GM10248 (cell line): Measurements from ENCODE around the gene TRAPPC5.

Experiments used
- CTCF ChIA-PET: fragments of 300-600 bp; sonication (Branson Sonifier 250); formaldehyde crosslinking; extraction: SDS; loops from one replicate; lab custom pipeline; 2021; ENCODE audit warnings: antibody characterized with exemption; lab: Yijun Ruan, JAX
- POLR2A ChIA-PET: fragments of 350-650 bp; sonication (Branson Sonifier 250); formaldehyde crosslinking; extraction: SDS; loops from one replicate; lab custom pipeline; 2020; ENCODE audit warnings: antibody characterized with exemption; lab: Yijun Ruan, JAX
- DNase-seq: peaks from one replicate; pipeline ENCODE4 v3.0.0; 2012; ENCODE audit errors: extremely low spot score
- TF ChIP-seq, protein P1 (sequence below): IDR thresholded peaks from 2 replicates; pipeline ENCODE4 v1.5.1; 2012; ENCODE audit warnings: mild to moderate bottlenecking, low read depth; ENCODE audit errors: extremely low read depth, missing control alignments, control extremely low read depth

TRAPPC5 gene

DNA sequence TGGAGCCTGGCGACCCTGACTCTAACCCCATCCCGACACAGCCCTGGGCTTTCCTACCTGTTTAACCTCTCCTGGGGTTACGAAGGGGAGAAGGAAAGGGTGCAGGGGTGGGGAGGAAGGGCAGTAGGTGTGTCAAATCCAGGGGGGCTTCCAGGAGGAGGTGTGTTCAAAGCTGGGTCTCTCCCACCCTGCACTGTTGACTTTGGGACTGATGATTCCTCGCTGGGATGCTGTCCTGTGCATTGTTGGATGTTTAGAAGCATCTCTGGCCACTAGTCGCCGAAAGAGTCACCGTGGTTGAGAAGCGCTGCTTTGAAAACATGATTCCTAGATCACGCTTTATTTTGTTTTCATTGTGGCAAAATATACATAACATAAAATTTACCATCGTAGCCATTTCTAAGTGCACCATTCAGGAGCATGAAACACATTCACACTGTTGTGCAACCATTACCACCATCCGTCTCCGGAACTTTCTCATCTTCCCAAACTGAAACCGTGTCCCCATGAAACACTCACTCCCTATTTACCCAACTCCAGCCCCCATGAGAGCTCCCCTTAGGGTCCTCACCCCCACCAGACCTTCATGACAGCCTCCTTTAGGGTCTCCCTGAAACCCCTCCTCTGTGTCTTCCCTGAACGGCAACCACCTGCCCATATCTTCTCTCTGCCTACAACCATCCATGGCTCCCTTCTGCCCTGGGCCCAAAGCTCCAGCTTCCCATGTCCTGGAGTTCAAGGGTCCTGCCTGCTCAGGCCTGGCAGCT lies 25.7 kb downstream of the TRAPPC5 start:
- no peak for DNase-seq
- ChIA-PET POLR2A (no interaction called here), CTCF (interaction anchor here (1.0 to 1.7 kb wide), 3 partner anchors 10 to 49 kb away, joined by 3 to 7 read pairs (median 3); no protein-coding TSS in a partner anchor)
- TF ChIP-seq, protein P1, sequence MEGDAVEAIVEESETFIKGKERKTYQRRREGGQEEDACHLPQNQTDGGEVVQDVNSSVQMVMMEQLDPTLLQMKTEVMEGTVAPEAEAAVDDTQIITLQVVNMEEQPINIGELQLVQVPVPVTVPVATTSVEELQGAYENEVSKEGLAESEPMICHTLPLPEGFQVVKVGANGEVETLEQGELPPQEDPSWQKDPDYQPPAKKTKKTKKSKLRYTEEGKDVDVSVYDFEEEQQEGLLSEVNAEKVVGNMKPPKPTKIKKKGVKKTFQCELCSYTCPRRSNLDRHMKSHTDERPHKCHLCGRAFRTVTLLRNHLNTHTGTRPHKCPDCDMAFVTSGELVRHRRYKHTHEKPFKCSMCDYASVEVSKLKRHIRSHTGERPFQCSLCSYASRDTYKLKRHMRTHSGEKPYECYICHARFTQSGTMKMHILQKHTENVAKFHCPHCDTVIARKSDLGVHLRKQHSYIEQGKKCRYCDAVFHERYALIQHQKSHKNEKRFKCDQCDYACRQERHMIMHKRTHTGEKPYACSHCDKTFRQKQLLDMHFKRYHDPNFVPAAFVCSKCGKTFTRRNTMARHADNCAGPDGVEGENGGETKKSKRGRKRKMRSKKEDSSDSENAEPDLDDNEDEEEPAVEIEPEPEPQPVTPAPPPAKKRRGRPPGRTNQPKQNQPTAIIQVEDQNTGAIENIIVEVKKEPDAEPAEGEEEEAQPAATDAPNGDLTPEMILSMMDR, result no peak

DNA sequence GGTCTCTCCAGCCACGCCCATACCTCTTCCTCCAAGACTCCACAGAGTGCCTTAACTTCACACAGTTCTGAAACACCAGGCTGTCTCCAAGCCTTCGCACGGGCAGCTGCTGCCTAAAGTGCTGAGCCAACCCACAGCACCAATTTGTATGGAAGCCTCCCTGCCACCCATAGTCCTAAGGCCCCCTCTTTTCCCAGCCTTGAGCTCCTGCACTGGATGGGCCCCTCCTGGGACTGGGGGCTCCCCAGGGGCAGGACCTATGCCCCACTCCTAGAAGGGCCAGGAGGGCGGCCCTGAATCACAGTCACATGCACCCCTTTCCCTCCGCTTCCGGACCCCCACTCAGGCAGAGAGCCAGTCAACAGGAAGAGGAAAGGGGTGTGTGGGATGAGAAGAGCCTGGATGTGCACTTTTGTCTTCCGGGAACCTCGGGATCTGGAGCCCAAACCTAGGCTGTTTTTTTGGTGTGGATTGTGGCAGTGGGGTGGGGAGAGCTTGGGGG lies 26.4 kb downstream of the TRAPPC5 start:
- no peak for DNase-seq
- TF ChIP-seq, protein P1, result no peak
- ChIA-PET POLR2A (no interaction called here), CTCF (interaction anchor here (1.0 to 1.7 kb wide), 2 partner anchors 11 to 17 kb away, joined by 3 to 7 read pairs; no protein-coding TSS in a partner anchor)

DNA sequence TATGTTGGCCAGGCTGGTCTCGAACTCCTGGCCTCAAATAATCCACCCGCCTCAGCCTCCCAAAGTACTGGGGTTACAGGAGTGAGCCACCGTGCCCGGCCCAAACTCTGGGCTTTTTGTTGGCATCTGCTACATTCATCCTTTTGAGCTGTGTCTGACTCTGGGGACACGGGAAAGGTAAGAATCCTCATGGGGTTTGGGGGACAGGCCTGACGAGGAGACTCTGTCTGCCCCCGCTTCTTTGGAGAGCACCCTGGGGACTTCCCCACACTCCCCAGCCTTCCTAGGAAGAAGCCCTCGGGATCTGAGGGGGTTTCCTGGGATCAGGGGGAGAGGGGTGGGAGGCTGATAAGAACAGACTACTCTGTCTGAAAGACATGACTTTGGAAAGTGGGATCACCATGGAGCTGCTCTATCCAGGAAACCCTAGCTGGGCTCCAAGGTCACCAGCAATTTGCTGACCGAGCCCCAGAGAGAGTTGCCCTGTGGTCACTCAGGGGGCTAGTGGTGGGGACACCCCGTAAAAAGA lies 29.4 kb downstream of the TRAPPC5 start:
- DNase-seq, result no peak
- ChIA-PET POLR2A (no interaction called here), CTCF (no interaction called here)
- TF ChIP-seq, protein P1, result no peak

DNA sequence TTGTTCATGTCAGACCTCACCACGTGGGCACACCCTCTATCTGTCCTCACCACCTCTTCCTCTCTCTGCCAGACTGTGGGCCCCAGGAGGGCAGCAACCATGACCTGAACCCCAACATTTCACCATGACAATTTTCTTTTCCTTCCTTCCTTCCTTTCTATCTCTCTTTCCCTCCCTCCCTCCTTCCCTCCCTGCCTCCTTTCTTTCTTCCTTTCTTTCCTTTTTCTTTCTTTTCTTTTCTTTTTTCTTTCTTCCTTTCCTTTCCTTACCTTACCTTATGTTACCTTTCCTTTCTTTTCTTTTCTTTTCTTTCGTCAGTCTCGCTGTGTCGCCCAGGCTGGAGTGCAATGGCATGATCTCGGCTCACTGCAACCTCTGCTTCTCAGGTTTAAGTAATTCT lies 30.0 kb downstream of the TRAPPC5 start:
- ChIA-PET POLR2A (no interaction called here), CTCF (no interaction called here)
- DNase-seq, result no peak
- TF ChIP-seq, protein P1, result no peak

DNA sequence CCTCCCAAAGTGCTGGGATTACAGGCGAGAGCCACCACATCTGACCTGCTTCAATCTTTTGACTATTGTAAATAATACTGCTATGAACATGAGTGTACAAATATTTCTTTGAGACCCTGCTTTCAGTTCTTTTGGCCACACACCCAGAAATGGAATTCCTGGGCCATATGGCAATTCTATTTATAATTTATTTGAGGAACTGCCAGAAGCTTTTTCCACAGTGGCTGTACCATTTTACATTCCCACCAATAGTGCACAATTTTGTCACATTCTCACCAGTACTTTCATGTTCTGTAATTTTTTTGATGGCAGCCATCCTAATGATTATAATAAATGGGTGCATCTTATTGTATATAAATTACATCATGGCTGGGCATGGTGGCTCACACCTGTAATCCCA lies 35.0 kb downstream of the TRAPPC5 start:
- no peak for DNase-seq
- TF ChIP-seq, protein P1, result no peak
- POLR2A ChIA-PET, result no interaction called here
- CTCF ChIA-PET, result no interaction called here

DNA sequence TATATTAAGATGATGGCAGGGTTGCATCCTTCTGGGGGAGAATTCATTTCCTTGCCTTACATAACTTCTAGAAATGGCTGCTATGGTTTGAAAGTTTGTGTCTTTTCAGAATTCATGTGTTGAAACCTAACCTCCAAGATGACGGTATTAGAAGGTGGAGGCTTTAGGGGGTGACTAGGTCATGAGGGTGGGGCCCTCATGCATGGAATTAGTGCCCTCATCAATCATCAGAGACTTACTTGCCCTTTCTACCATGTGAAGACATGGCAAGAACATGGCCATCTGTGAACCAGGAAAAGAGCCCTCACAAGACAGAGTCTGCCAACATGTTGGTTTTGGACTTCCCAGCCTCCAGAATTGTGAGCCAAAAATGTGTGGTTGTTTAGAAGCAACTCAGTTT lies 36.1 kb downstream of the TRAPPC5 start:
- TF ChIP-seq, protein P1, result no peak
- ChIA-PET POLR2A (no interaction called here), CTCF (interaction anchor here (0.7 to 1.0 kb wide), 2 partner anchors 8 to 11 kb away, joined by 3 read pairs; no protein-coding TSS in a partner anchor)
- DNase-seq, result no peak
